T47D (cell line): ENCODE data around the gene CNTNAP5.

Source experiments
- DNase-seq, 2 experiments: peaks; one replicate each; pipeline versions ENCODE4 v3.0.0 to v3.0.0-alpha.2; 2011 to 2012; ENCODE audit warnings: low read depth in 1 of 2, low spot score in 1 of 2
- JUND ChIP-seq: IDR thresholded peaks from 2 replicates; pipeline ENCODE4 v1.6.1; 2012; ENCODE audit warnings: low read depth
- in situ Hi-C: cut with HindIII; loops from 2 replicates; pipeline ENCODE4 v1.10.0; 2016; ENCODE audit warnings: low sequenced_read_pairs, low pct_unique_long_range_greater_than_20kb

CNTNAP5 gene

GRCh38 chr2:124080281-124081153 lies 55.4 kb downstream of the CNTNAP5 start:
- in situ Hi-C loops: no loop called here
- no peak for TF ChIP-seq JUND

GRCh38 chr2:124081154-124081716 lies 56.1 kb downstream of the CNTNAP5 start:
- no peak for DNase-seq
- TF ChIP-seq JUND: no peak
- in situ Hi-C loops: no loop called here

More at GRCh38 chr2:124080281-124081153, 55.4 kb downstream of the CNTNAP5 start:
- DNase-seq: no peak

GRCh38 chr2:124088616-124089015 lies 63.5 kb downstream of the CNTNAP5 start:
- in situ Hi-C loops: no loop called here
- no peak for DNase-seq

GRCh38 chr2:124091721-124092120 lies 66.6 kb downstream of the CNTNAP5 start:
- TF ChIP-seq JUND: no peak
- in situ Hi-C loops: no loop called here
- no peak for DNase-seq

More at GRCh38 chr2:124088616-124089015, 63.5 kb downstream of the CNTNAP5 start:
- TF ChIP-seq JUND: no peak

GRCh38 chr2:124092651-124093050 lies 67.6 kb downstream of the CNTNAP5 start:
- in situ Hi-C loops: no loop called here
- TF ChIP-seq JUND: no peak
- no peak for DNase-seq

- DNase-seq: no peak
- TF ChIP-seq JUND: no peak
- in situ Hi-C loops: no loop called here
Measured at GRCh38 chr2:124104914-124105313, 79.8 kb downstream of the CNTNAP5 start.

GRCh38 chr2:124112206-124112605 lies 87.1 kb downstream of the CNTNAP5 start:
- in situ Hi-C loops: no loop called here
- no peak for TF ChIP-seq JUND
- DNase-seq: no peak

- TF ChIP-seq JUND: no peak
- DNase-seq: no peak
- in situ Hi-C loops: no loop called here
Measured at GRCh38 chr2:124112966-124113365, 87.9 kb downstream of the CNTNAP5 start.

- in situ Hi-C loops: no loop called here
- no peak for DNase-seq
- no peak for TF ChIP-seq JUND
Measured at GRCh38 chr2:124120246-124120645, 95.2 kb downstream of the CNTNAP5 start.

- no peak for DNase-seq
- in situ Hi-C loops: no loop called here
- TF ChIP-seq JUND: no peak
Measured at GRCh38 chr2:124121106-124121505, 96.0 kb downstream of the CNTNAP5 start.

- in situ Hi-C loops: no loop called here
- TF ChIP-seq JUND: no peak
Measured at GRCh38 chr2:124121760-124122275, 96.7 kb downstream of the CNTNAP5 start.

GRCh38 chr2:124122340-124122739 lies 97.3 kb downstream of the CNTNAP5 start:
- no peak for DNase-seq
- no peak for TF ChIP-seq JUND
- in situ Hi-C loops: no loop called here

More at GRCh38 chr2:124121760-124122275, 96.7 kb downstream of the CNTNAP5 start:
- DNase-seq: no peak

- in situ Hi-C loops: no loop called here
- no peak for DNase-seq
- TF ChIP-seq JUND: no peak
Measured at GRCh38 chr2:124131276-124131675, 106.2 kb downstream of the CNTNAP5 start.
